ENCODE results near the gene ETV4. TPM values are rescaled to one million over a fixed set of nuclear protein-coding genes. Genes with fewer than 3 reads are reported as not detected.

Gene ETV4
- total RNA-seq, 1 donor from 2014 or later = 7.9 TPM

- no peak for DNase-seq (ENCODE audit: low read depth)
Measured at GRCh38 chr17:43547189-43547550, 1.0 kb upstream of the ETV4 start.

- no peak for DNase-seq (ENCODE audit: low read depth)
Measured at GRCh38 chr17:43545383-43545632, 832 bp downstream of the ETV4 start.

- DNase-seq (ENCODE audit: low read depth) = no peak
Measured at GRCh38 chr17:43543771-43544575, 2.2 kb downstream of the ETV4 start.

GRCh38 chr17:43543300-43543699, 2.8 kb downstream of the ETV4 start:
- DNase-seq (ENCODE audit: low read depth) = peak; percentile 66

GRCh38 chr17:43542859-43543258, 3.3 kb downstream of the ETV4 start:
- DNase-seq (ENCODE audit: low read depth) = no peak

- no peak for DNase-seq (ENCODE audit: low read depth)
Measured at GRCh38 chr17:43540821-43541674, 5.1 kb downstream of the ETV4 start.

GRCh38 chr17:43536236-43536992, 9.7 kb downstream of the ETV4 start:
- peak; percentile 51 for DNase-seq (ENCODE audit: low read depth)

- DNase-seq (ENCODE audit: low read depth) = no peak
Measured at GRCh38 chr17:43534909-43535308, 11.2 kb downstream of the ETV4 start.

- DNase-seq (ENCODE audit: low read depth) = no peak
Measured at GRCh38 chr17:43533699-43534098, 12.4 kb downstream of the ETV4 start.

- no peak for DNase-seq (ENCODE audit: low read depth)
Measured at GRCh38 chr17:43532581-43532980, 13.6 kb downstream of the ETV4 start.

GRCh38 chr17:43531955-43532354, 14.2 kb downstream of the ETV4 start:
- DNase-seq (ENCODE audit: low read depth) = no peak

GRCh38 chr17:43531082-43531378, 15.1 kb downstream of the ETV4 start:
- no peak for DNase-seq (ENCODE audit: low read depth)

GRCh38 chr17:43530288-43531081, 15.7 kb downstream of the ETV4 start:
- DNase-seq (ENCODE audit: low read depth) = peak; percentile 97

GRCh38 chr17:43529947-43530287, 16.2 kb downstream of the ETV4 start:
- DNase-seq (ENCODE audit: low read depth) = no peak

GRCh38 chr17:43528988-43529814, 16.9 kb downstream of the ETV4 start:
- DNase-seq (ENCODE audit: low read depth) = no peak

GRCh38 chr17:43528319-43528987, 17.7 kb downstream of the ETV4 start:
- DNase-seq (ENCODE audit: low read depth) = no peak

GRCh38 chr17:43526886-43527648, 19.1 kb downstream of the ETV4 start:
- no peak for DNase-seq (ENCODE audit: low read depth)

- DNase-seq (ENCODE audit: low read depth) = no peak
Measured at GRCh38 chr17:43524945-43525575, 21.1 kb downstream of the ETV4 start.

- DNase-seq (ENCODE audit: low read depth) = no peak
Measured at GRCh38 chr17:43521389-43521788, 24.8 kb downstream of the ETV4 start.
